ENCODE measurements around the gene SEC16B. TPM values are rescaled to one million over a fixed set of nuclear protein-coding genes. Genes with fewer than 3 reads are reported as not detected.

SEC16B gene
- total and polyA plus RNA-seq, 2 of the 13 experiments (the other 11 are each of a cell fraction or from before 2014, with no cell fraction given), result 4.6 to 5.8 TPM

DNA sequence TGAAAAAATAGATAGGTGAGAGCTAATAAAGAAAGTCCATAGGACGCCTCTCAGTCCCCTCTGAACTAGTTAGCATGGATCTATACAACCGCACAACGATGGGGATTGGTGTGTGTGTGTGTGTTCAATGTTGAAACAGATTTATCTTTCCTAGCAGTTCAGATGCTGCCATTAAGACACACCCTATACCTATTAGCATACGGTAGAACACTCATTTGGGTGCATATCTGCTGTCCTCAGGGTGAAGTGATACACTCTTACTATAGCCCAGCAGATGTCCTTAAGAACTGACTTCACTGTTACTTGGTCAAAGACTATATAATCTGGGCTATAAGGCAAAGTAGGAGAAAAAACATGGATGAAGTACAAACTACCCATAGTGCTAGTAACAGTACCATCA is 4.6 kb downstream of the SEC16B start:
- H3K9me3 ChIP-seq (ENCODE audit: low read length), result no peaks in the 10 kb centered on the region
- intact Hi-C loops (cut with micrococcal nuclease; ENCODE audit: unreplicated experiment), result loop anchor here (5.0 kb wide), 1 partner anchor 57 kb away; no protein-coding TSS in a partner anchor
- H3K9ac ChIP-seq (ENCODE audit: insufficient read depth, low read depth, low read length), result no peak overlapping the region
- H4K20me1 ChIP-seq (ENCODE audit: insufficient read depth, low read length), result no peaks in the 10 kb centered on the region
- ATAC-seq (no peak), FAIRE-seq (no peak), DNase-seq (ENCODE audit: low spot score) (no peak)
- H3K4me1 ChIP-seq (ENCODE audit: insufficient read depth, low read length), result peaks cover 21% of the 10 kb centered on the region
- H3K36me3 ChIP-seq (replicated peaks in 1 of 2; ENCODE audit: control insufficient read depth in 1 of 2, insufficient read depth in 2 of 2, low read length in 2 of 2), result peaks cover 4 to 18% of the 10 kb centered on the region in 2 experiments
- in situ Hi-C loops (cut with HindIII; ENCODE audit: extremely low pct_ligation_motif_present, low pct_unique_long_range_greater_than_20kb), result no loop called here
- no peak overlapping the region for H2AFZ ChIP-seq (ENCODE audit: low read length)
- H3K4me3 ChIP-seq (replicated peaks in 1 of 3; ENCODE audit: insufficient read depth in 1 of 3, low read depth in 2 of 3, low read length in 3 of 3), result no peak overlapping the region
- H3K79me2 ChIP-seq (ENCODE audit: insufficient read depth, low read length), result no peaks in the 10 kb centered on the region
- no peaks in the 10 kb centered on the region; a peak in 1 of 5 replicates for H3K27me3 ChIP-seq (ENCODE audit: control insufficient read depth in 1 of 2, insufficient read depth in 2 of 2, low read length in 2 of 2)
- POLR2A ChIA-PET, result no interaction called here
- 91% methylated on average over 4 of the region's 4 CpGs for WGBS (ENCODE audit: low lambda C conversion rate)
- no TSS peak for BruUV-seq (replicated peaks)
- H3K27ac ChIP-seq (ENCODE audit: extremely low read length, insufficient read depth, low read length), result no peak overlapping the region
- CTCF ChIA-PET (ENCODE audit: low intra/inter-chr PET ratio, low total read pairs), result no interaction called here
- H3K4me2 ChIP-seq (ENCODE audit: low read depth, low read length), result no peak overlapping the region
- no peak for TF ChIP-seq SYNCRIP (IDR thresholded peaks at IDR 0.05; ENCODE audit: insufficient read depth, low read depth, low read length)
- no peak for TF ChIP-seq ZNF547 (CRISPR knock-in tag; IDR thresholded peaks at IDR 0.05)
- TF ChIP-seq TCF7 (IDR thresholded peaks at IDR 0.05; ENCODE audit: low read depth), result no peak
- TF ChIP-seq NR2C2 (CRISPR knock-in tag; IDR thresholded peaks at IDR 0.05; ENCODE audit: borderline replicate concordance), result no peak
- TF ChIP-seq PAWR (CRISPR knock-in tag; IDR thresholded peaks at IDR 0.05; ENCODE audit: borderline replicate concordance), result no peak
- TF ChIP-seq AGO1 (IDR thresholded peaks at IDR 0.05; ENCODE audit: low read depth, low read length, poor library complexity, severe bottlenecking), result no peak
- no peak for TF ChIP-seq MED13 (CRISPR knock-in tag; IDR thresholded peaks at IDR 0.05)
- TF ChIP-seq, protein P1, sequence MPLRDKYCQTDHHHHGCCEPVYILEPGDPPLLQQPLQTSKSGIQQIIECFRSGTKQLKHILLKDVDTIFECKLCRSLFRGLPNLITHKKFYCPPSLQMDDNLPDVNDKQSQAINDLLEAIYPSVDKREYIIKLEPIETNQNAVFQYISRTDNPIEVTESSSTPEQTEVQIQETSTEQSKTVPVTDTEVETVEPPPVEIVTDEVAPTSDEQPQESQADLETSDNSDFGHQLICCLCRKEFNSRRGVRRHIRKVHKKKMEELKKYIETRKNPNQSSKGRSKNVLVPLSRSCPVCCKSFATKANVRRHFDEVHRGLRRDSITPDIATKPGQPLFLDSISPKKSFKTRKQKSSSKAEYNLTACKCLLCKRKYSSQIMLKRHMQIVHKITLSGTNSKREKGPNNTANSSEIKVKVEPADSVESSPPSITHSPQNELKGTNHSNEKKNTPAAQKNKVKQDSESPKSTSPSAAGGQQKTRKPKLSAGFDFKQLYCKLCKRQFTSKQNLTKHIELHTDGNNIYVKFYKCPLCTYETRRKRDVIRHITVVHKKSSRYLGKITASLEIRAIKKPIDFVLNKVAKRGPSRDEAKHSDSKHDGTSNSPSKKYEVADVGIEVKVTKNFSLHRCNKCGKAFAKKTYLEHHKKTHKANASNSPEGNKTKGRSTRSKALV (CRISPR knock-in tag; IDR thresholded peaks at IDR 0.05), result no peak
- TF ChIP-seq, protein P2, sequence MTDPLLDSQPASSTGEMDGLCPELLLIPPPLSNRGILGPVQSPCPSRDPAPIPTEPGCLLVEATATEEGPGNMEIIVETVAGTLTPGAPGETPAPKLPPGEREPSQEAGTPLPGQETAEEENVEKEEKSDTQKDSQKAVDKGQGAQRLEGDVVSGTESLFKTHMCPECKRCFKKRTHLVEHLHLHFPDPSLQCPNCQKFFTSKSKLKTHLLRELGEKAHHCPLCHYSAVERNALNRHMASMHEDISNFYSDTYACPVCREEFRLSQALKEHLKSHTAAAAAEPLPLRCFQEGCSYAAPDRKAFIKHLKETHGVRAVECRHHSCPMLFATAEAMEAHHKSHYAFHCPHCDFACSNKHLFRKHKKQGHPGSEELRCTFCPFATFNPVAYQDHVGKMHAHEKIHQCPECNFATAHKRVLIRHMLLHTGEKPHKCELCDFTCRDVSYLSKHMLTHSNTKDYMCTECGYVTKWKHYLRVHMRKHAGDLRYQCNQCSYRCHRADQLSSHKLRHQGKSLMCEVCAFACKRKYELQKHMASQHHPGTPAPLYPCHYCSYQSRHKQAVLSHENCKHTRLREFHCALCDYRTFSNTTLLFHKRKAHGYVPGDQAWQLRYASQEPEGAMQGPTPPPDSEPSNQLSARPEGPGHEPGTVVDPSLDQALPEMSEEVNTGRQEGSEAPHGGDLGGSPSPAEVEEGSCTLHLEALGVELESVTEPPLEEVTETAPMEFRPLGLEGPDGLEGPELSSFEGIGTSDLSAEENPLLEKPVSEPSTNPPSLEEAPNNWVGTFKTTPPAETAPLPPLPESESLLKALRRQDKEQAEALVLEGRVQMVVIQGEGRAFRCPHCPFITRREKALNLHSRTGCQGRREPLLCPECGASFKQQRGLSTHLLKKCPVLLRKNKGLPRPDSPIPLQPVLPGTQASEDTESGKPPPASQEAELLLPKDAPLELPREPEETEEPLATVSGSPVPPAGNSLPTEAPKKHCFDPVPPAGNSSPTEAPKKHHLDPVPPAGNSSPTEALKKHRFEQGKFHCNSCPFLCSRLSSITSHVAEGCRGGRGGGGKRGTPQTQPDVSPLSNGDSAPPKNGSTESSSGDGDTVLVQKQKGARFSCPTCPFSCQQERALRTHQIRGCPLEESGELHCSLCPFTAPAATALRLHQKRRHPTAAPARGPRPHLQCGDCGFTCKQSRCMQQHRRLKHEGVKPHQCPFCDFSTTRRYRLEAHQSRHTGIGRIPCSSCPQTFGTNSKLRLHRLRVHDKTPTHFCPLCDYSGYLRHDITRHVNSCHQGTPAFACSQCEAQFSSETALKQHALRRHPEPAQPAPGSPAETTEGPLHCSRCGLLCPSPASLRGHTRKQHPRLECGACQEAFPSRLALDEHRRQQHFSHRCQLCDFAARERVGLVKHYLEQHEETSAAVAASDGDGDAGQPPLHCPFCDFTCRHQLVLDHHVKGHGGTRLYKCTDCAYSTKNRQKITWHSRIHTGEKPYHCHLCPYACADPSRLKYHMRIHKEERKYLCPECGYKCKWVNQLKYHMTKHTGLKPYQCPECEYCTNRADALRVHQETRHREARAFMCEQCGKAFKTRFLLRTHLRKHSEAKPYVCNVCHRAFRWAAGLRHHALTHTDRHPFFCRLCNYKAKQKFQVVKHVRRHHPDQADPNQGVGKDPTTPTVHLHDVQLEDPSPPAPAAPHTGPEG (CRISPR knock-in tag; IDR thresholded peaks at IDR 0.05), result no peak
- no peak for TF ChIP-seq ISX (CRISPR knock-in tag; conservative IDR thresholded peaks at IDR 0.05)
- TF ChIP-seq CBX2 (IDR thresholded peaks at IDR 0.05; ENCODE audit: low read depth, low read length), result no peak
- no peak for TF ChIP-seq CBX2 (CRISPR knock-in tag; IDR thresholded peaks at IDR 0.05; ENCODE audit: low read depth)
- no peak for TF ChIP-seq ZFP36L1 (CRISPR knock-in tag; IDR thresholded peaks at IDR 0.05)
- TF ChIP-seq, protein P3, sequence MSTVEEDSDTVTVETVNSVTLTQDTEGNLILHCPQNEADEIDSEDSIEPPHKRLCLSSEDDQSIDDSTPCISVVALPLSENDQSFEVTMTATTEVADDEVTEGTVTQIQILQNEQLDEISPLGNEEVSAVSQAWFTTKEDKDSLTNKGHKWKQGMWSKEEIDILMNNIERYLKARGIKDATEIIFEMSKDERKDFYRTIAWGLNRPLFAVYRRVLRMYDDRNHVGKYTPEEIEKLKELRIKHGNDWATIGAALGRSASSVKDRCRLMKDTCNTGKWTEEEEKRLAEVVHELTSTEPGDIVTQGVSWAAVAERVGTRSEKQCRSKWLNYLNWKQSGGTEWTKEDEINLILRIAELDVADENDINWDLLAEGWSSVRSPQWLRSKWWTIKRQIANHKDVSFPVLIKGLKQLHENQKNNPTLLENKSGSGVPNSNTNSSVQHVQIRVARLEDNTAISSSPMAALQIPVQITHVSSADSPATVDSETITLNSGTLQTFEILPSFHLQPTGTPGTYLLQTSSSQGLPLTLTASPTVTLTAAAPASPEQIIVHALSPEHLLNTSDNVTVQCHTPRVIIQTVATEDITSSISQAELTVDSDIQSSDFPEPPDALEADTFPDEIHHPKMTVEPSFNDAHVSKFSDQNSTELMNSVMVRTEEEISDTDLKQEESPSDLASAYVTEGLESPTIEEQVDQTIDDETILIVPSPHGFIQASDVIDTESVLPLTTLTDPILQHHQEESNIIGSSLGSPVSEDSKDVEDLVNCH (CRISPR knock-in tag; IDR thresholded peaks at IDR 0.05), result no peak
- no peak for TF ChIP-seq FOXM1 (CRISPR knock-in tag; IDR thresholded peaks at IDR 0.05)

All from HepG2 (cell line).